ENCODE data around the gene SERPINI2.
"Not testable (repeated sequence)": the region's sequence is repeated elsewhere in the genome, so short reads cannot be mapped to it uniquely, and the experiment has no call there.

Gene SERPINI2

GRCh38 chr3:167450675-167451074 lies 23.2 kb downstream of the SERPINI2 start:
- Histone ChIP-seq H3K9ac (ENCODE audit: low read depth in 1 of 2, low read length in 2 of 2) (no peak overlapping the region), H3K4me3 (ENCODE audit: low read depth in 1 of 2, low read length in 2 of 2) (no peak overlapping the region), H3K4me1 (ENCODE audit: control insufficient read depth in 1 of 2, insufficient read depth in 2 of 2, low read length in 2 of 2) (no peaks in the 10 kb centered on the region), H3K9me3 (ENCODE audit: control insufficient read depth in 1 of 2, low read length in 2 of 2) (no peaks in the 10 kb centered on the region), H3K36me3 (ENCODE audit: control insufficient read depth in 1 of 2, insufficient read depth in 2 of 2, low read length in 2 of 2) (no peaks in the 10 kb centered on the region), H3K27me3 (ENCODE audit: control insufficient read depth in 1 of 2, insufficient read depth in 2 of 2, low read length in 2 of 2) (no peaks in the 10 kb centered on the region), H3K27ac (ENCODE audit: low read depth, low read length) (no peak overlapping the region)

GRCh38 chr3:167450195-167450594 lies 23.6 kb downstream of the SERPINI2 start:
- Histone ChIP-seq H3K4me1 (ENCODE audit: control insufficient read depth in 1 of 2, insufficient read depth in 2 of 2, low read length in 2 of 2) (no peaks in the 10 kb centered on the region), H3K27ac (ENCODE audit: low read depth, low read length) (no peak overlapping the region), H3K4me3 (ENCODE audit: low read depth in 1 of 2, low read length in 2 of 2) (no peak overlapping the region), H3K36me3 (ENCODE audit: control insufficient read depth in 1 of 2, insufficient read depth in 2 of 2, low read length in 2 of 2) (no peaks in the 10 kb centered on the region), H3K9ac (ENCODE audit: low read depth in 1 of 2, low read length in 2 of 2) (no peak overlapping the region), H3K9me3 (ENCODE audit: control insufficient read depth in 1 of 2, low read length in 2 of 2) (no peaks in the 10 kb centered on the region), H3K27me3 (ENCODE audit: control insufficient read depth in 1 of 2, insufficient read depth in 2 of 2, low read length in 2 of 2) (no peaks in the 10 kb centered on the region)

- Histone ChIP-seq H3K27ac (ENCODE audit: low read depth, low read length) (no peak overlapping the region), H3K9me3 (ENCODE audit: control insufficient read depth in 1 of 2, low read length in 2 of 2) (no peaks in the 10 kb centered on the region), H3K9ac (ENCODE audit: low read depth in 1 of 2, low read length in 2 of 2) (no peak overlapping the region), H3K4me3 (ENCODE audit: low read depth in 1 of 2, low read length in 2 of 2) (no peak overlapping the region), H3K27me3 (ENCODE audit: control insufficient read depth in 1 of 2, insufficient read depth in 2 of 2, low read length in 2 of 2) (no peaks in the 10 kb centered on the region), H3K36me3 (ENCODE audit: control insufficient read depth in 1 of 2, insufficient read depth in 2 of 2, low read length in 2 of 2) (no peaks in the 10 kb centered on the region), H3K4me1 (ENCODE audit: control insufficient read depth in 1 of 2, insufficient read depth in 2 of 2, low read length in 2 of 2) (no peaks in the 10 kb centered on the region)
Measured at GRCh38 chr3:167445491-167445890, 28.4 kb downstream of the SERPINI2 start.

DNA sequence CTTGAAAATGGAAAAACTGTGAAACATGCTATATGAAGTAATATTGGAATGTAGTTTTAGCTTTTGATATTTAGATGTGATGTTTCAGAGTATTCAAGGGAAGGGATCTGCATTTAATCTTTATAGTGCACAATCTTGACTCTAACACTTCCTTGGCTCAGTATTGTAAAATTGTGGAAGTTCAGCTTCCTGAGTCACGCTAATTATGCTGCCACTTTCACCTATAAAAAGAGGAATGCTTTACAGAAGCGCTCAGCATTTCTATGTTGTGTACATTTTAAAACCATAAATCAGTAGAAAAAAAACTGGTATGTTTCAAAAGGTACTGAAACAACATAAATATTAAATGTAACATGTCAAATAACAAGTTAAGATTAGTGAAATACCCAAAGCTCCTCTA lies 32.6 kb downstream of the SERPINI2 start:
- no peaks in the 10 kb centered on the region for H3K36me3 ChIP-seq (ENCODE audit: control insufficient read depth in 1 of 2, insufficient read depth in 2 of 2, low read length in 2 of 2)
- H3K9ac ChIP-seq (ENCODE audit: low read depth in 1 of 2, low read length in 2 of 2) = no peak overlapping the region
- no peaks in the 10 kb centered on the region for H3K4me1 ChIP-seq (ENCODE audit: control insufficient read depth in 1 of 2, insufficient read depth in 2 of 2, low read length in 2 of 2)
- no peaks in the 10 kb centered on the region for H3K9me3 ChIP-seq (ENCODE audit: control insufficient read depth in 1 of 2, low read length in 2 of 2)
- H3K4me3 ChIP-seq (ENCODE audit: low read depth in 1 of 2, low read length in 2 of 2) = no peak overlapping the region
- H3K27me3 ChIP-seq (ENCODE audit: control insufficient read depth in 1 of 2, insufficient read depth in 2 of 2, low read length in 2 of 2) = no peaks in the 10 kb centered on the region
- no peak overlapping the region for H3K27ac ChIP-seq (ENCODE audit: low read depth, low read length)

DNA sequence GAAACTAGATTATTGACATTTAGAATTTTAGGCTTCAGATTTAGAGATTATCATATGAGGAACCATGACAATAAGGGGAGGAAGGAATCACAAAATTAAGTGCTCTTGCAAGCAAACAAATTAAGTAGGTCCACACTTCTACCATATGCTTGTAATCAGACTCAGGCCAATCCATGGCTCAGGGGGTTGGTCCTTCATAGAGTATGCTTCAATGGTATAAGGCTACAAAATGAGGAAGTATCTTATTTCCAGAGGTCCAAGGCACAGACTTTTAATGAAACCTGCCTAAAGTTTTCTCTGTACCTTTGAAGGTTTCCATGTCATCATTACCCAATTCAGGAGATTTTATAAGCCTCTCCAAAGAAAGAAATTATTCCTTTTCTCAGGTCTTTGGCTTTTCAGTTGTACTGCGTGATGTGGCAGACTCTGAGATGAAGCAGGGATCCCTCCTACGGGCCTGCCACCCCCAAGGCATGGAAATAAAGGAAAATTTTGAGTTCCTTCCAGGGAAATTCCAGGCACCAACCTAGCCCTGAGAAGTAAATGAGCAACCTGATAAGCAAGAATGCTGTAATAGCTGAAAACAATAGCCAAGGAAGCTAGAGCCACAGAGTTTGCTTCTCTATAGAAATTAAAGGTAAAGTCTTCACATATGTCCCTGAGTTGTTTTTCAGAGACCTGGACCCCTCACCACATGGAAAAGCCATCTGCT lies 36.3 kb downstream of the SERPINI2 start:
- Histone ChIP-seq H3K27ac (ENCODE audit: low read depth, low read length) (no peak overlapping the region), H3K4me3 (ENCODE audit: low read depth in 1 of 2, low read length in 2 of 2) (no peak overlapping the region), H3K9ac (ENCODE audit: low read depth in 1 of 2, low read length in 2 of 2) (no peak overlapping the region), H3K36me3 (ENCODE audit: control insufficient read depth in 1 of 2, insufficient read depth in 2 of 2, low read length in 2 of 2) (no peaks in the 10 kb centered on the region), H3K27me3 (ENCODE audit: control insufficient read depth in 1 of 2, insufficient read depth in 2 of 2, low read length in 2 of 2) (no peaks in the 10 kb centered on the region), H3K4me1 (ENCODE audit: control insufficient read depth in 1 of 2, insufficient read depth in 2 of 2, low read length in 2 of 2) (no peaks in the 10 kb centered on the region), H3K9me3 (ENCODE audit: control insufficient read depth in 1 of 2, low read length in 2 of 2) (no peaks in the 10 kb centered on the region)

DNA sequence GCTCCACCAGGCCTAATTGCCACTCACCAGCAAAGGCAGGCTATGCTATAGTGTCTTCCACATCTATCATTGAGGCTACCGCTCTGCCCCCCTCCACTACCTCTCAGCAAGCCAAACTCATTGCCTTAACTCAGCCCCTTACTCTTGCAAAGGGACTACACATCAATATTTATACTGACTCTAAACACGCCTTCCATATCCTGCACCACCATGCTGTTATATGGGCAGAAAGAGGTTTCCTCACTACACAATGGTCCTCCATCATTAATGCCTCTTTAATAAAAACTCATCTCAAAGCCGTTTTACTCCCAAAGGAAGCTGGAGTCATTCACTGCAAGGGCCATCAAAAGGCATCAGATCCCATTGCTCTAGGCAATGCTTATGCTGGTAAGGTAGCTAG lies 46.9 kb downstream of the SERPINI2 start:
- H3K27ac ChIP-seq (ENCODE audit: low read depth, low read length); H3K36me3 ChIP-seq (ENCODE audit: control insufficient read depth in 1 of 2, insufficient read depth in 2 of 2, low read length in 2 of 2); H3K4me1 ChIP-seq (ENCODE audit: control insufficient read depth in 1 of 2, insufficient read depth in 2 of 2, low read length in 2 of 2); H3K9me3 ChIP-seq (ENCODE audit: control insufficient read depth in 1 of 2, low read length in 2 of 2); H3K9ac ChIP-seq (ENCODE audit: low read depth in 1 of 2, low read length in 2 of 2); H3K4me3 ChIP-seq (ENCODE audit: low read depth in 1 of 2, low read length in 2 of 2); H3K27me3 ChIP-seq (ENCODE audit: control insufficient read depth in 1 of 2, insufficient read depth in 2 of 2, low read length in 2 of 2): not testable (repeated sequence)

GRCh38 chr3:167422396-167422795 lies 51.4 kb downstream of the SERPINI2 start:
- not testable (repeated sequence) for H3K4me3 ChIP-seq (ENCODE audit: low read depth in 1 of 2, low read length in 2 of 2); H3K9ac ChIP-seq (ENCODE audit: low read depth in 1 of 2, low read length in 2 of 2); H3K4me1 ChIP-seq (ENCODE audit: control insufficient read depth in 1 of 2, insufficient read depth in 2 of 2, low read length in 2 of 2)

DNA sequence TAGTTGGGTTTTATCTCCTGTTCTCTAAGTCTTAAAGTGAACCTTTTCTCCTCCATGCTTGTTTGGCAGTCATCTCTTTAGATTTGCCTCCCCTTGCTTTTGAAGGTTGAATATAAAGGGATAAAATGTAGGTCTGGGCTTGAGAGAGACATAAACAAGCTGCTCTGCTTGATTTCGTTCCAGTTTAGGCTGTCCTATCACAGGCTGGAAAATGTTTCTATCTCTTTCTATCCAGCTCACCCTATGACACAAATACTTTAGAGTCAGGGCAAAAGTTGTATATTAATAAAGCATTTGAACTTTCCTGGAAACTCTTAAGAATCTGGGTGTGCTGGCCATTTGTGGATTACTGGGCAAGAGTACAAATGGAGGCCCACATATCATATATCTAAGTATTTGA lies 64.2 kb downstream of the SERPINI2 start:
- Histone ChIP-seq H3K27me3 (ENCODE audit: control insufficient read depth in 1 of 2, insufficient read depth in 2 of 2, low read length in 2 of 2) (no peaks in the 10 kb centered on the region), H3K4me1 (ENCODE audit: control insufficient read depth in 1 of 2, insufficient read depth in 2 of 2, low read length in 2 of 2) (no peaks in the 10 kb centered on the region), H3K4me3 (ENCODE audit: low read depth in 1 of 2, low read length in 2 of 2) (no peak overlapping the region), H3K27ac (ENCODE audit: low read depth, low read length) (no peak overlapping the region), H3K9me3 (ENCODE audit: control insufficient read depth in 1 of 2, low read length in 2 of 2) (no peaks in the 10 kb centered on the region), H3K36me3 (ENCODE audit: control insufficient read depth in 1 of 2, insufficient read depth in 2 of 2, low read length in 2 of 2) (no peaks in the 10 kb centered on the region), H3K9ac (ENCODE audit: low read depth in 1 of 2, low read length in 2 of 2) (no peak overlapping the region)

More at GRCh38 chr3:167422396-167422795, 51.4 kb downstream of the SERPINI2 start:
- not testable (repeated sequence) for H3K27ac ChIP-seq (ENCODE audit: low read depth, low read length); H3K9me3 ChIP-seq (ENCODE audit: control insufficient read depth in 1 of 2, low read length in 2 of 2); H3K27me3 ChIP-seq (ENCODE audit: control insufficient read depth in 1 of 2, insufficient read depth in 2 of 2, low read length in 2 of 2); H3K36me3 ChIP-seq (ENCODE audit: control insufficient read depth in 1 of 2, insufficient read depth in 2 of 2, low read length in 2 of 2)

DNA sequence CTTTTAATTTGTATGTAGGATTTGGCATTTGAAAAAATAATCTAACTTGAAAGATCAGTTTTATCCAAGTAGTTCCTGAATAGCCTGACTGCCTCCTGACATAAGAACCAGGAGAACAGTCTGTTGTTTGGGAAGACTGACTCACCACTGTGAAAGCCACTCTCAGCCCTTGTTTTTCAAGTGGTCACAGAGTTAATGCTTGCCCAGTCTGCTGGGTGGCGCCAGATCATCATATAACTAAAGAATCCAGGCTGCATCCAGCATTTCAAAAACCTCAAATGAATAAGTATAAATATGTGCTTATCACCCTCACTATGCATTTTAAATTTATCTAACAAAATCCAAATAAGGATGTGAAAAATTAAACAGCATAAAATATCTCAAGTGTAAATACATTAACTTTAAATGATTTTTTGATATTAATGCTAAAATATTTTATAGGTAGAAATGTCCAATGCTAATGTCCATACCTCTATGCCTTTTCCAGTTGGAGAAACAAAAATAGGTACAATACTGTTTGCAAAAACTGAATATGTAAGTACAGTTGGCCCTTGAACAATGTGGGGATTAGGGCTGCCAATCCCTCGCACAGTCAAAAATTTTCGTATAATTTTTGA lies 66.9 kb downstream of the SERPINI2 start:
- no peak overlapping the region for H3K27ac ChIP-seq (ENCODE audit: low read depth, low read length)
- no peaks in the 10 kb centered on the region for H3K4me1 ChIP-seq (ENCODE audit: control insufficient read depth in 1 of 2, insufficient read depth in 2 of 2, low read length in 2 of 2)
- H3K36me3 ChIP-seq (ENCODE audit: control insufficient read depth in 1 of 2, insufficient read depth in 2 of 2, low read length in 2 of 2) = no peaks in the 10 kb centered on the region
- no peak overlapping the region for H3K9ac ChIP-seq (ENCODE audit: low read depth in 1 of 2, low read length in 2 of 2)
- H3K4me3 ChIP-seq (ENCODE audit: low read depth in 1 of 2, low read length in 2 of 2) = no peak overlapping the region
- H3K27me3 ChIP-seq (ENCODE audit: control insufficient read depth in 1 of 2, insufficient read depth in 2 of 2, low read length in 2 of 2) = no peaks in the 10 kb centered on the region
- H3K9me3 ChIP-seq (ENCODE audit: control insufficient read depth in 1 of 2, low read length in 2 of 2) = no peaks in the 10 kb centered on the region

DNA sequence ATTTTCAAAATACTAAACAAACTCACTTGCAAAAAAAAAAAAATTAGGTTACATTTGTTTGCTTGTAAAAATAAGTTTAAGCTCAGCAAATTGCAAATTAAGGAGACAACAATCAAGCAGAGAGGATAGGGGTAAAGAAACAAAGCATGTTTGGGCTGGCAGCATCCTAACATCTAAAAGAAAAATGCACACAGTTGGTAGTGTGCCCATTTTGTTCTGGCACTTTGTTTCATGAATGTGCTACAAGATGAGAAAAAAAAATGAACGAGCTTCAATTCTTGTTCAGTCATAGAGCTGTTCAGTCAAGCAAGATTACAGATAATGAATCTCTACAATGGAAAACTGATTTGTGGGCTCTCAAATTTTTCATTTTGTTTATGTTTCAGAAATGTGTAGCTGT lies 76.0 kb downstream of the SERPINI2 start:
- Histone ChIP-seq H3K9ac (ENCODE audit: low read depth in 1 of 2, low read length in 2 of 2) (no peak overlapping the region), H3K27ac (ENCODE audit: low read depth, low read length) (no peak overlapping the region), H3K4me1 (ENCODE audit: control insufficient read depth in 1 of 2, insufficient read depth in 2 of 2, low read length in 2 of 2) (no peaks in the 10 kb centered on the region), H3K36me3 (ENCODE audit: control insufficient read depth in 1 of 2, insufficient read depth in 2 of 2, low read length in 2 of 2) (no peaks in the 10 kb centered on the region), H3K9me3 (ENCODE audit: control insufficient read depth in 1 of 2, low read length in 2 of 2) (no peaks in the 10 kb centered on the region), H3K27me3 (ENCODE audit: control insufficient read depth in 1 of 2, insufficient read depth in 2 of 2, low read length in 2 of 2) (no peaks in the 10 kb centered on the region), H3K4me3 (ENCODE audit: low read depth in 1 of 2, low read length in 2 of 2) (no peak overlapping the region)
